Stimulated activated CD8-positive, alpha-beta memory T cell treated with anti-CD3 and anti-CD28 coated beads, Interleukin-12 subunit alpha, Interleukin-12 subunit beta, amount 100 ng/mL, for 4 hours (primary cell): ENCODE measurements around the gene MUC2.

Source experiments
- DNase-seq: peaks from one replicate; pipeline ENCODE4 v3.0.0-alpha.2; 2020; ENCODE audit warnings: low read depth

Gene MUC2

GRCh38 chr11:1072116-1072820 lies 2.4 kb upstream of the MUC2 start:
- DNase-seq = no peak

GRCh38 chr11:1072821-1073231 lies 1.8 kb upstream of the MUC2 start:
- no peak for DNase-seq

DNA sequence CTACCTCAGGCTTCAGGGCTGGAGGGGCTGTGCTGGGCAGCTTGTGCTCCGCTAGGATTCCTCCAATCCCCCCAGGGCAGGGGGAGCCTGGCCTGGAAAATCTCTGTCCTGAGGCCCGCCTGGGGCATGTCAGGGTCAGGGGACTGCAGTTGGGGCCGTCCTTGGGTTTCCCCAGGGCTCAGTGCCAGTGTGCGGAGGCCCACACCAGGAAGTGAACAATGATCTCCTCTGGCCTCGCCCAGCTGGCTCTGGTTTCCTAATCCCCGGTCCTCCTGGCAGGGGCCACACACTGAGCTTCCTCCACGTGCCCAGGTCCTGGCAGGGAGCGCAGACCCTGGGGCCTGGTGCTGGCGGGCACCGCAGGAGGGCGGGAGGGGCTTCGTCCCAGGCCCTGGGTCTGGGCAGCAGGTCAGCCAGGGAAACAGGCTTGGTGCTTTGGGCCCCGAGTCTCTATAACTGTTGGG lies 1.4 kb upstream of the MUC2 start:
- DNase-seq = no peak

GRCh38 chr11:1073851-1074243 lies 827 bp upstream of the MUC2 start:
- DNase-seq = no peak

DNA sequence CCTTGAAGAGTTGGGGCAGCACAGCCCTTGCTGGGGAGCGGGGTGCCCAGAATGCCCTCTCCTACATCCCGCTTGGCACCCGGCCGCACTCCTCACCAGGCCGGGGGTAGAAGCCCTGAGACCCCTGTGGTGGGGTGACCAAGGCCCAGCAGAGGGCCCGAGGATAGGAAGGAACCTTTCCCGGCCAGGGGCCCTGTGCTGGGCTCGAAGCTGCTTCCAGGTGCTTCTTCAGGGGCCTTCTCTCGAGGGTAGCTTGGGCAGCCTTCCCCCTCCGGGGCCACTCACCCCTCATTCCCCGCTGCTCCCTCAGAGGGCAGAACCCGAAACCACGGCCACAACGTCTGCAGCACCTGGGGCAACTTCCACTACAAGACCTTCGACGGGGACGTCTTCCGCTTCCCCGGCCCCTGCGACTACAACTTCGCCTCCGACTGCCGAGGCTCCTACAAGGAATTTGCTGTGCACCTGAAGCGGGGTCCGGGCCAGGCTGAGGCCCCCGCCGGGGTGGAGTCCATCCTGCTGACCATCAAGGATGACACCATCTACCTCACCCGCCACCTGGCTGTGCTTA lies 752 bp downstream of the MUC2 start:
- DNase-seq = no peak

GRCh38 chr11:1076061-1076665 lies 1.5 kb downstream of the MUC2 start:
- no peak for DNase-seq

GRCh38 chr11:1077033-1077416 lies 2.4 kb downstream of the MUC2 start:
- no peak for DNase-seq

DNA sequence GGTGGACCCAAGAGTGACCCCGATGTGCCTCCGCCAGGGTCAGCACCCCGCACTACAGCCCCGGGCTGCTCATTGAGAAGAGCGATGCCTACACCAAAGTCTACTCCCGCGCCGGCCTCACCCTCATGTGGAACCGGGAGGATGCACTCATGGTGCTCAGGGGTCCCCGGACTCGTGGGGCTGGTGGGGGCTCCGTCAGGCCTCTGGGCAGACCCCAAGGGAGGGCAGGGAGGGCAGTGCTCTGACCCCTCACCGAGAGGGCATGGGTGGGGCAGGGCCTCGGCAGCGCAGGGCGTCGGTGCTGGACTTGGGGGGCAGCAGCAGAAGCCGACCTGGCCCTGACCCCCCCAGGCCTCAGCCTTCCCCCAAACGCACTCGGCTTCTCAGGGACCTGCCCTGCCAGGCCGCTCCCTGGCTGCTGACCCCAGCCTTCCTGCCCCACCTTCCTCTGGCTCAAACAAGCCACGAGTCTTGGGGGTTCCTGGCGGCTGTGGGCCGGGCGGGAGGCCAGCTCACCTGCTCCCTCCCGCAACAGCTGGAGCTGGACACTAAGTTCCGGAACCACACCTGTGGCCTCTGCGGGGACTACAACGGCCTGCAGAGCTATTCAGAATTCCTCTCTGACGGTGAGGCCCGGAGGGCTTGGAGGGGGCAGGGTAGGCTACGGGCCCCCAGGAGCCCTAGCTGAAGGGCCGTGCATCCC lies 2.9 kb downstream of the MUC2 start:
- no peak for DNase-seq

GRCh38 chr11:1078191-1078601 lies 3.5 kb downstream of the MUC2 start:
- DNase-seq = no peak

DNA sequence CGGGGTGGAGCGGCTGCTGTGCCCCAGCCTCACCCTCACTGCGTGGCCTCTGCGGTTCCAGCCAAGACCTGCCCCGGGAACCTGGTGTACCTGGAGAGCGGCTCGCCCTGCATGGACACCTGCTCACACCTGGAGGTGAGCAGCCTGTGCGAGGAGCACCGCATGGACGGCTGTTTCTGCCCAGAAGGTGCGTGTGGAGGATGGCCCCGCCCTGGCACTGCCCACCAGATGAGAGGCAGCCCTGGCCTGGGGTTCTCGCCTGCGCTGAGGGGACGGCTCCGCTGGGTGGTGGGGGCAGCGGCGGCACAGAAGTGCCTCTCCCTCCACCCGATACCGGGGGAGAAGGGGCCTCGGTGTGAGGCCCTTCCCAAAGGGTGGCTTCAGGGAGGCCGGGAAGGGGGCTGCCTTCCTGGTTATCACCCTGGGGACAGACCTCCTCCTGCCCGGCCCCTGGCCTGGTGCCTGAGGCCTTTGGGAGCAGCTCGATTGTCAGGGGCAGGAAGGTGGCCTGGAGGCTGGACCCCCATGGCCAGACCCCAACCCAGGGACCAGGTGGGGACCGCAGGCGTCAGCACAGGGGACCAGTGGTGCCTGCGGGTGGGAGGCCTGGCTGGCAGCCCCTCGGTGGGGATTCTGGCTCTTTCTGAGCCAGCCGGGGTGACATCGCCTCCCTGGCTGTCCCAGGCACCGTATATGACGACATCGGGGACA lies 7.1 kb downstream of the MUC2 start:
- no peak for DNase-seq

GRCh38 chr11:1082346-1082727 lies 7.7 kb downstream of the MUC2 start:
- DNase-seq = no peak

DNA sequence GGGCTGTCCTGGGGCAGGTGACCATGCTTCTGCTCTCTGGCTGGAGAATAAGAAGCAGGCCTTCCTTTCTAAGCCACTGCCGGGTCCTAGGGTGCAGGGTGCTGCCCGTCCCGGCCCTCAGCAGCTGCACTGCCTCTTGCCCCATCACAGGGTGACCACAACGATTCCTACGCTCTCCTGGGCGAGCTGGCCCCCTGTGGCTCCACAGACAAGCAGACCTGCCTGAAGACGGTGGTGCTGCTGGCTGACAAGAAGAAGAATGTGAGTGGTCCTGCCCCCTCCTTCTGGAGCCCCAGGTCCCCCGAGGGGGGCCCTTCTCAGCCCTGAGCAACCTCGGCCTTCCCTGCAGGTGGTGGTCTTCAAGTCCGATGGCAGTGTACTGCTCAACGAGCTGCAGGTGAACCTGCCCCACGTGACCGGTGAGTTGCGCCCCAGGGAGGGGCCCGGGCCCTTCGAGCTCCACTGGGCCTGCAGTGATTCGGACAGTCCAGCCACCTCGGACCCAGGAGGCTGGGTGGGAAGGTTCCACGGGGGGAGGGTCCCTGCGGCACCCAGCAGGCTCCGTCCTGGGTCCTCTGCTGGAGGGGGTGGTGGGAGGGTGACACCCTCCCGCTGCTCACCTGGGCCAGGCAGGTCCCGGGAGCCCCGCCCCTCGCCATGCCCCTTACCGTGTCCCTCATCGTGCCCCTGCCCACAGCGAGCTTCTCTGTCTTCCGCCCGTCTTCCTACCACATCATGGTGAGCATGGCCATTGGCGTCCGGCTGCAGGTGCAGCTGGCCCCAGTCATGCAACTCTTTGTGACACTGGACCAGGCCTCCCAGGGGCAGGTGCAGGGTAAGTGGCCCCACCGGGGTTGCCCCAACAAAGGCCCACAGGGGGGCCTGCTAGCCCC lies 8.3 kb downstream of the MUC2 start:
- no peak for DNase-seq

- DNase-seq = no peak
Measured at GRCh38 chr11:1083621-1084551, 9.2 kb downstream of the MUC2 start.

DNA sequence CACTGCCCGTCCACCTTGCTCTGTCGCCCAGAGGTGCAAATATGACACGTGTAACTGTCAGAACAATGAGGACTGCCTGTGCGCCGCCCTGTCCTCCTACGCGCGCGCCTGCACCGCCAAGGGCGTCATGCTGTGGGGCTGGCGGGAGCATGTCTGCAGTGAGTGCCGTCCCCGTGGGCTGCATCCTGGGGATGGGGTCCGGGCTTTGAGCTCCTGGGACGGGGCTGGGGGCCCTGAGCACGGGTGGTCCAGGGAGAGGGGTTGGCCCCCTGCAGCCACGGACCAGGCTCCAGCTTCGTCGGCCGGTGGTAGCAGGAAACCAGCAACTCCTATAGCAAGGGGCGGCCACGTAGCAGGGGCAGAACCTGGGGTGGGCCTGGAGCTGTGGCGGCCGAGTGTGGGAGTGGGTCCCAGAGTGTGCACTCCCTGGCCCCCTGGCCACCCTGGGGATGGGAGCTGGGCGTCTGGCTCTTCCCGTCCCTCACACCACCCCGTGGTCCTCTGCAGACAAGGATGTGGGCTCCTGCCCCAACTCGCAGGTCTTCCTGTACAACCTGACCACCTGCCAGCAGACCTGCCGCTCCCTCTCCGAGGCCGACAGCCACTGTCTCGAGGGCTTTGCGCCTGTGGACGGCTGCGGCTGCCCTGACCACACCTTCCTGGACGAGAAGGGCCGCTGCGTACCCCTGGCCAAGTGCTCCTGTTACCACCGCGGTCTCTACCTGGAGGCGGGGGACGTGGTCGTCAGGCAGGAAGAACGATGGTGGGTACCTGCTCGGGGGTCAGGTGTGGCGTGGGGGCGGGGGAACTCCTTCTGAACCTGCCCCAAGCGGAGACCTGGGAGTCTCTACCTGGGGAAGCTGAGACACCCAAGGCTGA lies 10.1 kb downstream of the MUC2 start:
- DNase-seq = no peak

DNA sequence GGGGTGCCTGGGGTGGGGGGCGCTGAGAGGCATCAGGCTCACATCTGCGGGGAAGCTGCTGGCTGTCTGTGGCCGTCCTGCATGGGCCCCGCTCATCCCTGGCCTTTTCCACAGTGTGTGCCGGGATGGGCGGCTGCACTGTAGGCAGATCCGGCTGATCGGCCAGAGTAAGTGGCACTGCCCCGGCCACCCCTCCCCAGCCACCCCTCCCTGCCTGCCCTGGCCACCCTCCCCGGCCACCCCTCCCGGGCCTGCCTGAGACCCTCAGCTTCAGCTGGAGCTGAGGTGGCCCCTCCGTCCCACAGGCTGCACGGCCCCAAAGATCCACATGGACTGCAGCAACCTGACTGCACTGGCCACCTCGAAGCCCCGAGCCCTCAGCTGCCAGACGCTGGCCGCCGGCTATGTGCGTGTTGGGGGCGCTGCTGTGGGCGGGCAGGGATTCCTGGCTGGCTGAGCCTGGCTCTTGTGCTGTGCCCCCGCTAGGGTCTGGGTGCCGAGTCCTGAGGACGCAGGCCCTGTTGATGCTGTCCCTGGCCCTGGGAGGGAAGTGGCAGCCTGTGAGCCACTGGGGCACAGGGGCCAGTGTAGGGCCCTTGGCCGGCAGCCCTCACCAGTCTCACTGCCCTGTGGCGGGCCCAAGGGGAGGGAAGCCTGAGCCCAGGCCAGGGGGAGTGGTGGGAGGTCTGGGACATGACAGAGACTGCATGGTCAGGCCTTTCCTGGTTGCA lies 10.9 kb downstream of the MUC2 start:
- no peak for DNase-seq

DNA sequence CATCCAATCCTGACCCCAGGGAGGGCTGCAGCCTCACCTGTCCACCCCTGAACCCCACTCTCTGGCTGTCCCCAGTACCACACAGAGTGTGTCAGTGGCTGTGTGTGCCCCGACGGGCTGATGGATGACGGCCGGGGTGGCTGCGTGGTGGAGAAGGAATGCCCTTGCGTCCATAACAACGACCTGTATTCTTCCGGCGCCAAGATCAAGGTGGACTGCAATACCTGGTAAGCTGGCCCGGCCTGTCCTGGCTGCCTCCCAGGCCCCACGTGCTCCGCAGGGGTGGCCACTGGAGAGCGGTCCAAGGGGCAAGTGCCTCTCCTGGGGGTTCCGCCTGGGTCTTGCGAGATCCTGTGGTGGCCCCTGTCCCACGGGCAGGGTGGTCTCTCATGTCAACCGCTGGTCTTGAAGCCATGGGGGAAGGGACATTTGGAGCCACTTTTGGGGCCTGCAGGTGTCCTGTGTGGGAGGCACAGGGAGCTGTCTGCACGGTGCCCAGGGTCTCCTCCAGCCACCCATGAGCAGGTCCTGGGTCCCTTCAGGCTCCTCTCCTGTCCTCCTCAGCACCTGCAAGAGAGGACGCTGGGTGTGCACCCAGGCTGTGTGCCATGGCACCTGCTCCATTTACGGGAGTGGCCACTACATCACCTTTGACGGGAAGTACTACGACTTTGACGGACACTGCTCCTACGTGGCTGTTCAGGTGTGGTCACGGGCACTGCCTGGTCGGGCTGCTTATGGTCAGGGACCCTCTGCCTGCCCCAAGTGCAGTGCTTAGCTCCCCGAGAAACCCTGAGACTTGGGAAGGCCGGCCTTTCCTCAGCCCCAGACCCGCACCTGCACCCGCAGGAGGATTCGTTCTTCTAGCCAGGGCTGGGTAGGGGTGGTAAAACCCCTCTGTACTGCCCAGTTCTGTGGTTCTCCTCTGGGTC lies 11.8 kb downstream of the MUC2 start:
- DNase-seq = no peak

DNA sequence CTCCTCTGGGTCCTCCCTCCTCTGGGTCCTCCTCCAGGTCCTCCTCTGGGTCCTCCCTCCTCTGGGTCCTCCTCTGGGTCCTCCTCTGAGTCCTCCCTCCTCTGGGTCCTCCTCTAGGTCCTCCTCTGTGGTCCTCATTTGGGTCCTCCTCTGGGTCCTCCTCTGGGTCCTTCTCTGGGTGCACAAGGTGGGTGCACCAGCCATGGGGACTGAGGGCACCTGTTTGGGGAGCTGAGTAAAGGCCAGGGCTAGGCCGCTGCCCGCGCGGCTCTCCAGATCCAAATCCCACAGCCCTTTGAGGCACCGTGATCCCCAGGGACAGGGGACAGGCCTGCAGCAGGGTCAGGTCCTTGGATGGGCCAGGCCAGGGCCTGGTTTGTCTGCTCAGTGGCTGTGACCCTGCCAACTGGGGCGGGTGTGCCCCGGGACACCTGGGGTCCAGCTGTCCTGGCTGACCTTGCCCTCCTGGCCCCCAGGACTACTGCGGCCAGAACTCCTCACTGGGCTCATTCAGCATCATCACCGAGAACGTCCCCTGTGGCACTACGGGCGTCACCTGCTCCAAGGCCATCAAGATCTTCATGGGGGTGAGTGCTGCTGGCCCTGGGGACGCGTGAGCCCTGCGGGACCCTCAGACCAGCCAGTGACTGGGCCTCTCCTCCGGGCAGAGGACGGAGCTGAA lies 12.7 kb downstream of the MUC2 start:
- no peak for DNase-seq
